ENCODE results near the gene SLX4.
"Not testable (repeated sequence)": the region's sequence is repeated elsewhere in the genome, so short reads cannot be mapped to it uniquely, and the experiment has no call there.

GRCh38 chr16:3608976-3609375, 2.4 kb downstream of the SLX4 start:
- not testable (repeated sequence) for TF ChIP-seq POLR2AphosphoS5 (IDR thresholded peaks at IDR 0.05; ENCODE audit: low read depth, low read length); SIN3A (IDR thresholded peaks at IDR 0.05; ENCODE audit: borderline replicate concordance, low read depth, low read length); CTCF (IDR thresholded peaks at IDR 0.05); YY1 (IDR thresholded peaks at IDR 0.05; ENCODE audit: low read depth); NRF1 (IDR thresholded peaks at IDR 0.05; ENCODE audit: low read depth, low read length); MEF2A (IDR thresholded peaks at IDR 0.05; ENCODE audit: borderline replicate concordance, low read depth); EP300 (IDR thresholded peaks at IDR 0.05; ENCODE audit: borderline replicate concordance in 1 of 2, low read depth in 1 of 2, low read length in 1 of 2); USF2 (IDR thresholded peaks at IDR 0.05; ENCODE audit: borderline replicate concordance, low read depth, low read length); RFX5 (IDR thresholded peaks at IDR 0.05; ENCODE audit: low read length); MXI1 (IDR thresholded peaks at IDR 0.05; ENCODE audit: low read depth, low read length)

Measured in SK-N-SH (cell line).